ENCODE measurements around the gene TRNP1.

TRNP1 gene

GRCh38 chr1:26959270-26959669, 34.2 kb upstream of the TRNP1 start:
- H2AFZ ChIP-seq (ENCODE audit: low read depth, low read length) = no peak overlapping the region
- H3K36me3 ChIP-seq (ENCODE audit: insufficient read depth, low read length) = no peaks in the 10 kb centered on the region
- H3K27me3 ChIP-seq (ENCODE audit: insufficient read depth, low read length) = peaks cover 66% of the 10 kb centered on the region
- no peaks in the 10 kb centered on the region for H3K9me3 ChIP-seq (ENCODE audit: low read length)
- no peak overlapping the region for H3K4me3 ChIP-seq (ENCODE audit: low read length)
- H3K4me1 ChIP-seq (ENCODE audit: insufficient read depth, low read length) = peaks cover 3% of the 10 kb centered on the region

- Histone ChIP-seq H3K27me3 (ENCODE audit: insufficient read depth, low read length) (peaks cover 66% of the 10 kb centered on the region), H2AFZ (ENCODE audit: low read depth, low read length) (no peak within 1 kb of the TSS), H3K36me3 (ENCODE audit: insufficient read depth, low read length) (no peaks in the 10 kb centered on the region), H3K4me3 (ENCODE audit: low read length) (no peak within 1 kb of the TSS), H3K9me3 (ENCODE audit: low read length) (no peaks in the 10 kb centered on the region), H3K4me1 (ENCODE audit: insufficient read depth, low read length) (peaks cover 3% of the 10 kb centered on the region)
These were observed 33.5 kb upstream of the TRNP1 start, which contains the start of gene KDF1 for GRCh38 chr1:26959722-26960624. Gene KDF1, minus strand, starts transcription at chr1:26960468. Its CDS starts 8,088 bp downstream, at chr1:26952380.

GRCh38 chr1:26960625-26960966, 32.9 kb upstream of the TRNP1 start:
- no peak overlapping the region for H2AFZ ChIP-seq (ENCODE audit: low read depth, low read length)
- no peak overlapping the region for H3K4me3 ChIP-seq (ENCODE audit: low read length)
- H3K9me3 ChIP-seq (ENCODE audit: low read length) = no peaks in the 10 kb centered on the region
- no peaks in the 10 kb centered on the region for H3K36me3 ChIP-seq (ENCODE audit: insufficient read depth, low read length)
- H3K27me3 ChIP-seq (ENCODE audit: insufficient read depth, low read length) = peaks cover 66% of the 10 kb centered on the region
- peaks cover 3% of the 10 kb centered on the region for H3K4me1 ChIP-seq (ENCODE audit: insufficient read depth, low read length)

GRCh38 chr1:26961826-26962225, 31.7 kb upstream of the TRNP1 start:
- Histone ChIP-seq H3K4me3 (ENCODE audit: low read length) (no peak overlapping the region), H3K4me1 (ENCODE audit: insufficient read depth, low read length) (peaks cover 3% of the 10 kb centered on the region), H3K36me3 (ENCODE audit: insufficient read depth, low read length) (no peaks in the 10 kb centered on the region), H2AFZ (ENCODE audit: low read depth, low read length) (no peak overlapping the region), H3K9me3 (ENCODE audit: low read length) (no peaks in the 10 kb centered on the region), H3K27me3 (ENCODE audit: insufficient read depth, low read length) (peaks cover 56% of the 10 kb centered on the region)

GRCh38 chr1:26965213-26965612, 28.3 kb upstream of the TRNP1 start:
- H3K4me3 ChIP-seq (ENCODE audit: low read length) = no peak overlapping the region
- no peak overlapping the region for H2AFZ ChIP-seq (ENCODE audit: low read depth, low read length)
- no peaks in the 10 kb centered on the region for H3K36me3 ChIP-seq (ENCODE audit: insufficient read depth, low read length)
- no peaks in the 10 kb centered on the region for H3K4me1 ChIP-seq (ENCODE audit: insufficient read depth, low read length)
- H3K9me3 ChIP-seq (ENCODE audit: low read length) = no peaks in the 10 kb centered on the region
- H3K27me3 ChIP-seq (ENCODE audit: insufficient read depth, low read length) = peaks cover 27% of the 10 kb centered on the region

- H3K4me1 ChIP-seq (ENCODE audit: insufficient read depth, low read length) = no peaks in the 10 kb centered on the region
- no peaks in the 10 kb centered on the region for H3K9me3 ChIP-seq (ENCODE audit: low read length)
- no peak overlapping the region for H3K4me3 ChIP-seq (ENCODE audit: low read length)
- peaks cover 22% of the 10 kb centered on the region for H3K27me3 ChIP-seq (ENCODE audit: insufficient read depth, low read length)
- H2AFZ ChIP-seq (ENCODE audit: low read depth, low read length) = no peak overlapping the region
- no peaks in the 10 kb centered on the region for H3K36me3 ChIP-seq (ENCODE audit: insufficient read depth, low read length)
These were observed 27.9 kb upstream of the TRNP1 start for GRCh38 chr1:26965628-26966027.

- no peaks in the 10 kb centered on the region for H3K27me3 ChIP-seq (ENCODE audit: insufficient read depth, low read length)
- H3K4me3 ChIP-seq (ENCODE audit: low read length) = no peak overlapping the region
- peaks cover 2% of the 10 kb centered on the region for H3K4me1 ChIP-seq (ENCODE audit: insufficient read depth, low read length)
- H3K9me3 ChIP-seq (ENCODE audit: low read length) = no peaks in the 10 kb centered on the region
- H2AFZ ChIP-seq (ENCODE audit: low read depth, low read length) = no peak overlapping the region
- H3K36me3 ChIP-seq (ENCODE audit: insufficient read depth, low read length) = no peaks in the 10 kb centered on the region
These were observed 22.7 kb upstream of the TRNP1 start for GRCh38 chr1:26970810-26971209.

GRCh38 chr1:26971590-26971989, 21.9 kb upstream of the TRNP1 start:
- H3K36me3 ChIP-seq (ENCODE audit: insufficient read depth, low read length) = no peaks in the 10 kb centered on the region
- H3K9me3 ChIP-seq (ENCODE audit: low read length) = no peaks in the 10 kb centered on the region
- H3K27me3 ChIP-seq (ENCODE audit: insufficient read depth, low read length) = no peaks in the 10 kb centered on the region
- H3K4me1 ChIP-seq (ENCODE audit: insufficient read depth, low read length) = peaks cover 2% of the 10 kb centered on the region
- H3K4me3 ChIP-seq (ENCODE audit: low read length) = no peak overlapping the region
- H2AFZ ChIP-seq (ENCODE audit: low read depth, low read length) = no peak overlapping the region

- H3K9me3 ChIP-seq (ENCODE audit: low read length) = no peaks in the 10 kb centered on the region
- H3K27me3 ChIP-seq (ENCODE audit: insufficient read depth, low read length) = no peaks in the 10 kb centered on the region
- no peak overlapping the region for H3K4me3 ChIP-seq (ENCODE audit: low read length)
- H3K36me3 ChIP-seq (ENCODE audit: insufficient read depth, low read length) = no peaks in the 10 kb centered on the region
- H3K4me1 ChIP-seq (ENCODE audit: insufficient read depth, low read length) = peaks cover 2% of the 10 kb centered on the region
- H2AFZ ChIP-seq (ENCODE audit: low read depth, low read length) = no peak overlapping the region
These were observed 21.1 kb upstream of the TRNP1 start for GRCh38 chr1:26972390-26972789.

- Histone ChIP-seq H3K27me3 (ENCODE audit: insufficient read depth, low read length) (no peaks in the 10 kb centered on the region), H3K4me1 (ENCODE audit: insufficient read depth, low read length) (peaks cover 2% of the 10 kb centered on the region), H3K9me3 (ENCODE audit: low read length) (no peaks in the 10 kb centered on the region), H3K36me3 (ENCODE audit: insufficient read depth, low read length) (no peaks in the 10 kb centered on the region), H2AFZ (ENCODE audit: low read depth, low read length) (no peak overlapping the region), H3K4me3 (ENCODE audit: low read length) (no peak overlapping the region)
These were observed 20.7 kb upstream of the TRNP1 start for GRCh38 chr1:26972821-26973220.

GRCh38 chr1:26976621-26977510, 16.6 kb upstream of the TRNP1 start:
- Histone ChIP-seq H3K4me3 (ENCODE audit: low read length) (no peak overlapping the region), H2AFZ (ENCODE audit: low read depth, low read length) (no peak overlapping the region), H3K36me3 (ENCODE audit: insufficient read depth, low read length) (no peaks in the 10 kb centered on the region), H3K4me1 (ENCODE audit: insufficient read depth, low read length) (peaks cover 2% of the 10 kb centered on the region), H3K9me3 (ENCODE audit: low read length) (no peaks in the 10 kb centered on the region), H3K27me3 (ENCODE audit: insufficient read depth, low read length) (peaks cover 4% of the 10 kb centered on the region)

- Histone ChIP-seq H3K27me3 (ENCODE audit: insufficient read depth, low read length) (peaks cover 4% of the 10 kb centered on the region), H3K4me3 (ENCODE audit: low read length) (no peak overlapping the region), H3K4me1 (ENCODE audit: insufficient read depth, low read length) (peaks cover 2% of the 10 kb centered on the region), H3K36me3 (ENCODE audit: insufficient read depth, low read length) (no peaks in the 10 kb centered on the region), H2AFZ (ENCODE audit: low read depth, low read length) (no peak overlapping the region), H3K9me3 (ENCODE audit: low read length) (no peaks in the 10 kb centered on the region)
These were observed 14.6 kb upstream of the TRNP1 start for GRCh38 chr1:26978901-26979300.

GRCh38 chr1:26981146-26981846, 12.2 kb upstream of the TRNP1 start:
- no peak overlapping the region for H2AFZ ChIP-seq (ENCODE audit: low read depth, low read length)
- peaks cover 4% of the 10 kb centered on the region for H3K27me3 ChIP-seq (ENCODE audit: insufficient read depth, low read length)
- no peaks in the 10 kb centered on the region for H3K9me3 ChIP-seq (ENCODE audit: low read length)
- H3K4me3 ChIP-seq (ENCODE audit: low read length) = no peak overlapping the region
- no peaks in the 10 kb centered on the region for H3K4me1 ChIP-seq (ENCODE audit: insufficient read depth, low read length)
- H3K36me3 ChIP-seq (ENCODE audit: insufficient read depth, low read length) = no peaks in the 10 kb centered on the region

Measured in neuron (in vitro differentiated cells).